Measurements from ENCODE around the gene SHISA9.

DNA sequence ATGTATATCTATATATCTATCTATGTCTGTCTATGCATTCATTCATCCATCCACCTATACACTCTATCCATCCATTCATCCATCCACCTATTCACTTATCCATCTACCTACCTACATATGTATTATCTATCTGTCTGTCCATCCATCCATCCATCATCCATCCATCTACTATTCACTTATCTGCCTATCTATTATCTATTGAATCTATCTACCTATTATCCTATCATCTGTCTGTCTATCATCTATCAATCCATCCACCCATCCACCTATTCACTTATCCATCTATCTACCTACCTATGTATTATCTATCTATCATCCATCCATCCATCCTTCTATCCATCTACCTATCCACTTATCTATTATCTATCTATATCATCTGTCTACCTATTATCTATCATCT lies 302.3 kb downstream of the SHISA9 start:
- TF ChIP-seq CTCF (IDR thresholded peaks at IDR 0.05) (no peak), POLR2A (IDR thresholded peaks at IDR 0.05) (no peak), POLR2AphosphoS5 (IDR thresholded peaks at IDR 0.05) (no peak), EP300 (IDR thresholded peaks at IDR 0.05) (no peak)
